ENCODE results near the gene DUSP2. TPM values are rescaled to one million over a fixed set of nuclear protein-coding genes. Genes with fewer than 3 reads are reported as not detected.

Gene DUSP2
- total RNA-seq, 1 experiment from 2014 or later = 13.4 TPM

DNA sequence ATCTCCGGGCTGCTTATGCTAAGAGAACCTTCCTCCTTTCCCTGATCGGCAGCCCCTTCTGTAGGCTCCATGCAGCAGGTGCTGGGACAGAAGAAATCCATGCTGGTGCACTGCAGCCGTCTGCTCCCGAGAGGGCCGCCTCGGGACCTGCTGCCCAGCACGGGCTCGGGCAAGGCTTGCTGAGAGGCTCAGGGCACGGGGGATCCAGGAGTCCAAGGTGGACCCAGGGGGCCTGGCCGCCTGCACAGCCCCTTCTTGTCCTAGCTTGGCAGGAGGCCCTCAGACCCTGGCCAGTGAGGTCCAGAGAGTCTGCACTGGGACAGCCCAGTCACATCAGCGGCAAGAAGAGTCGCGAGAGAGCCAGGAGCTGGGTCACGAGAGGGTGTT lies 13.3 kb upstream of the DUSP2 start:
- Mint-ChIP-seq H3K4me1 (ENCODE audit: low read depth, unreplicated experiment) (peaks cover 7% of the 10 kb centered on the region), H3K4me3 (ENCODE audit: unreplicated experiment) (no peak overlapping the region), H3K36me3 (ENCODE audit: insufficient read depth, unreplicated experiment) (no peaks in the 10 kb centered on the region), H3K27me3 (ENCODE audit: insufficient read depth, unreplicated experiment) (no peaks in the 10 kb centered on the region), H3K27ac (ENCODE audit: unreplicated experiment) (no peak overlapping the region), H3K9me3 (ENCODE audit: unreplicated experiment) (no peaks in the 10 kb centered on the region)
- CTCF ChIA-PET = no interaction called here
- intact Hi-C loops (cut with micrococcal nuclease; ENCODE audit: unreplicated experiment) = no loop called here
- Histone ChIP-seq H3K4me3 (ENCODE audit: low read depth, low read length) (no peak overlapping the region), H3K4me1 (no peaks in the 10 kb centered on the region), H3K36me3 (ENCODE audit: control insufficient read depth, insufficient read depth, low read length) (no peaks in the 10 kb centered on the region), H3K27me3 (replicated peaks; ENCODE audit: control insufficient read depth, insufficient read depth, low read length) (no peaks in the 10 kb centered on the region), H3K9me3 (no peaks in the 10 kb centered on the region)
- POLR2A ChIA-PET = no interaction called here
- TF ChIP-seq, protein P1, sequence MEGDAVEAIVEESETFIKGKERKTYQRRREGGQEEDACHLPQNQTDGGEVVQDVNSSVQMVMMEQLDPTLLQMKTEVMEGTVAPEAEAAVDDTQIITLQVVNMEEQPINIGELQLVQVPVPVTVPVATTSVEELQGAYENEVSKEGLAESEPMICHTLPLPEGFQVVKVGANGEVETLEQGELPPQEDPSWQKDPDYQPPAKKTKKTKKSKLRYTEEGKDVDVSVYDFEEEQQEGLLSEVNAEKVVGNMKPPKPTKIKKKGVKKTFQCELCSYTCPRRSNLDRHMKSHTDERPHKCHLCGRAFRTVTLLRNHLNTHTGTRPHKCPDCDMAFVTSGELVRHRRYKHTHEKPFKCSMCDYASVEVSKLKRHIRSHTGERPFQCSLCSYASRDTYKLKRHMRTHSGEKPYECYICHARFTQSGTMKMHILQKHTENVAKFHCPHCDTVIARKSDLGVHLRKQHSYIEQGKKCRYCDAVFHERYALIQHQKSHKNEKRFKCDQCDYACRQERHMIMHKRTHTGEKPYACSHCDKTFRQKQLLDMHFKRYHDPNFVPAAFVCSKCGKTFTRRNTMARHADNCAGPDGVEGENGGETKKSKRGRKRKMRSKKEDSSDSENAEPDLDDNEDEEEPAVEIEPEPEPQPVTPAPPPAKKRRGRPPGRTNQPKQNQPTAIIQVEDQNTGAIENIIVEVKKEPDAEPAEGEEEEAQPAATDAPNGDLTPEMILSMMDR (IDR thresholded peaks at IDR 0.05; ENCODE audit: insufficient read depth in 1 of 2, low read depth in 1 of 2, low read length in 1 of 2, severe bottlenecking in 1 of 2, unreplicated experiment in 1 of 2) = no peak
- no TSS peak for BruUV-seq (replicated peaks)
- DNase-seq = no peak

DNA sequence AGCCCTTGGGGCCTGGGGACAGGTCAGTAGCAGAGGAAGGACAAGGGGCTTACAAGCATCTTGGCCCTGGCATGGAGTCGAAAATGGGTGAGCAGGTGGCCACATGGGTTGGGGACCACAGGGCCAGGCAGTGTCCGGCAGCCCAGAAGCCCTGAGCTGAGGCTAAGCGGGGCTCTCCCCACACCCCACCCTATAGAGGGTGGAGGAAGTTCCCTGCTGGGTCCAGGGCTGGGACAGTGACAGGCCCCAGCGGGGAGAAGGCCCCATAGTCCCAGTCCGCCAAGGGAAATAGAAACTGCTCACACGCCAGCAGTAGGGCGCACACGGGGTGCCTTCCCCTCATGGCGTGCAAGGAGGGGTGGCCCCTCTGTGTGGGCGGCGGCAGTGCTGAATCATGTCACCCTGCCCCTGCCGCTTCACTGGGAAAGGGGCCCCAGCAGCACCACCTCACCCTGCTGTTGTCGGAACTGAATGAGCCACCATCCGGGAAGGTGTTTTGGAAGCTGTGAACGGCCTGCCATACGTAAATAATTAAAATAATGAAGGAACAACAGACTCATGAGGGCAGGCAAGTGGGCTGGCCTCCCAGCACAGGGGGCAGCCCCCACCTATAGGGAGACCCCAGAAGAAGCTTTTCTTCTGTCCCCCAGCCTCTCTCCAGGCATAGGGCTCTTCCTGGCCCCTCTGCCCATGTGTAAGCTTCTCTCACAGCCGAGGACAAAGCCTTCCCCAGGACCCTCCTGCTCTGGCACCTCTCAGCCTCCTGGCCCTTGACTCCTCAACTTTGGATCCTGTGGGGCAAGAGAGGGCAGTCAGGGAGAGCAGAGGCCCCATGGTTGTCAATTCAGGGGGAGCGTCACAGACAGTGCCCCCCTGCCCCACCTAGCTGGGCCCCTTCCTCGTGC lies 12.7 kb upstream of the DUSP2 start:
- no peak overlapping the region for H3K4me3 Mint-ChIP-seq (ENCODE audit: unreplicated experiment)
- no peak overlapping the region for H3K27ac Mint-ChIP-seq (ENCODE audit: unreplicated experiment)
- no peaks in the 10 kb centered on the region for H3K4me1 ChIP-seq
- no peaks in the 10 kb centered on the region for H3K36me3 Mint-ChIP-seq (ENCODE audit: insufficient read depth, unreplicated experiment)
- no peaks in the 10 kb centered on the region for H3K36me3 ChIP-seq (ENCODE audit: control insufficient read depth, insufficient read depth, low read length)
- H3K4me3 ChIP-seq (ENCODE audit: low read depth, low read length) = no peak overlapping the region
- DNase-seq = no peak
- BruUV-seq (replicated peaks) = no TSS peak
- H3K27me3 Mint-ChIP-seq (ENCODE audit: insufficient read depth, unreplicated experiment) = no peaks in the 10 kb centered on the region
- POLR2A ChIA-PET = no interaction called here
- TF ChIP-seq, protein P1 (IDR thresholded peaks at IDR 0.05; ENCODE audit: insufficient read depth in 1 of 2, low read depth in 1 of 2, low read length in 1 of 2, severe bottlenecking in 1 of 2, unreplicated experiment in 1 of 2) = no peak
- intact Hi-C loops (cut with micrococcal nuclease; ENCODE audit: unreplicated experiment) = no loop called here
- no peaks in the 10 kb centered on the region for H3K27me3 ChIP-seq (replicated peaks; ENCODE audit: control insufficient read depth, insufficient read depth, low read length)
- H3K9me3 Mint-ChIP-seq (ENCODE audit: unreplicated experiment) = no peaks in the 10 kb centered on the region
- H3K4me1 Mint-ChIP-seq (ENCODE audit: low read depth, unreplicated experiment) = peaks cover 7% of the 10 kb centered on the region
- no peaks in the 10 kb centered on the region for H3K9me3 ChIP-seq
- CTCF ChIA-PET = no interaction called here

DNA sequence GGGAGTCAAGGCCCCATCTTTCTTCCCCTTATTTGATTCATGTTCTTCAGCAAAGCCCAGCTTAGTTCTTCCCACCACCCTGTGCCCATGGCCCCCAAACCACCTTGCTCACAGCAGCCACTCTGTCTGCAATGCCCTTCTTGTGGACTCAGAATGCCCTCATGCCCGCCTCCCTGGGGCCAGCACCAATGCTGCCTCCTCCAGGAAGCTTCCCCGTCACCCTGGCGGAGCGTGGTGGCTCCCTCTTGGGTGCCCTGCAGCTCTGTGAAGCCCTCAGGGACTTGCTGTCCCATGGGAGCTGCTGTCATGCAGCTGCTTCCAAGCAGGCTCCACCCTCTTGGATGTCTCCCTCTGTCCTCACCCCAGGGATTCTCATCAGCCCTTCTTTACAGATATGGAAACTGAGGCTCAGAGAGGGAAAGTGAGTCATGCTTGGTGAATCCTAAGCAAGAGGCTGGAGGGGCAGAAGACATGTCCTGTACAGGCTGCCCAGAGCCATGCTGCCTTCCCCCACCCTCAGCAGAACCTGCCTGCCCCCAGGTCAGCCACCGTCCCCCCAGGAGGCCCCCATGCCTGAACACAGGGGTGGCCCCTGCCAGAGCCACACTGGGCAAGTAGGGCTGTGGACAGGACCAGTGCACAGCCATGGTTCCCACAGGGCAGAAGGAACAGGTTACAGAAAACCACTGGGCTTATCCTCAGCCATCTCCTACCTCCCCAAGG lies 11.8 kb upstream of the DUSP2 start:
- DNase-seq = no peak
- H3K4me3 Mint-ChIP-seq (ENCODE audit: unreplicated experiment) = no peak overlapping the region
- no TSS peak for BruUV-seq (replicated peaks)

More for the DNA sequence above, 11.8 kb upstream of the DUSP2 start:
- peaks cover 7% of the 10 kb centered on the region for H3K4me1 Mint-ChIP-seq (ENCODE audit: low read depth, unreplicated experiment)
- no peaks in the 10 kb centered on the region for H3K27me3 Mint-ChIP-seq (ENCODE audit: insufficient read depth, unreplicated experiment)
- Histone ChIP-seq H3K4me1 (no peaks in the 10 kb centered on the region), H3K9me3 (no peaks in the 10 kb centered on the region), H3K4me3 (ENCODE audit: low read depth, low read length) (no peak overlapping the region), H3K36me3 (ENCODE audit: control insufficient read depth, insufficient read depth, low read length) (no peaks in the 10 kb centered on the region), H3K27me3 (replicated peaks; ENCODE audit: control insufficient read depth, insufficient read depth, low read length) (no peaks in the 10 kb centered on the region)
- POLR2A ChIA-PET = no interaction called here
- intact Hi-C loops (cut with micrococcal nuclease; ENCODE audit: unreplicated experiment) = no loop called here
- H3K36me3 Mint-ChIP-seq (ENCODE audit: insufficient read depth, unreplicated experiment) = no peaks in the 10 kb centered on the region
- CTCF ChIA-PET = no interaction called here
- no peaks in the 10 kb centered on the region for H3K9me3 Mint-ChIP-seq (ENCODE audit: unreplicated experiment)
- TF ChIP-seq, protein P1 (IDR thresholded peaks at IDR 0.05; ENCODE audit: insufficient read depth in 1 of 2, low read depth in 1 of 2, low read length in 1 of 2, severe bottlenecking in 1 of 2, unreplicated experiment in 1 of 2) = no peak
- no peak overlapping the region for H3K27ac Mint-ChIP-seq (ENCODE audit: unreplicated experiment)

Data from Caco-2 (cell line).